HG02642 (cell line): ENCODE data around the gene SLC6A9.
A peak's percentile ranks its signal among the peaks of the same experiment; 100 is the strongest.

Source experiments
- ATAC-seq: cut with Tn5 transposase; IDR thresholded peaks from one replicate; pipeline ENCODE4 v1.9.1; 2021; ENCODE audit warnings: mild to moderate bottlenecking; ENCODE audit not compliant: unreplicated experiment, poor library complexity

The SLC6A9 gene

DNA sequence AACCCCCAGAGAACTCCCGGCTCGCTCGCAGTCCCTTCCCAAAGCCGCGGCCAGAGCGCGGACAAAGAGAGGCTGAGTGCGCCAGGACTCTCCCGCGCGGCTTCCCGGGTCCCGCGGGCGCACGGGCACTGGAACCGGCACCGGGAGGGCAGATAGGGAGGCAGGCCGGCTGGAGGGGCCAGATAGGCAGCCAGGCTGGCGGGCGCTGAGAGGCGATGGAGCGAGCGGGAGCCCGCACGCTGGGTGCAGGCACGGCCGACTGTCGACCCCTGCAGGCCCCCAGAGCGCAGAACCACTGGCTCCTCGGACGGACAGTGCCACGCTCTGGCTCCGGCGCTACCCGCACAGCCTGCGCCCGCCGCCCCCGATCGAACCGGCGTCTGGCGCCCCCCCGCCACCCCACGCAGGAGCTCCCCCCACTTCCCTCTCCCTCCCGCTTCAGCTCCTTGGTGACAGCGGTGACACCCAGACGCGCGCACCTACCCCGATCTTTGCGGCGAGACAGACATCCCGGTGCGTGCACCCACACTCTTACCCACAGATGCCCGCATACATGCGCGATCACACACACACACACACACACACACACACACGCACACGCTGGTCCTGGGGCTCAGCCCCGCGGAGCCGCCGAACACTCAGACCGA lies 534 bp downstream of the SLC6A9 start:
- peak; percentile 36 for ATAC-seq

DNA sequence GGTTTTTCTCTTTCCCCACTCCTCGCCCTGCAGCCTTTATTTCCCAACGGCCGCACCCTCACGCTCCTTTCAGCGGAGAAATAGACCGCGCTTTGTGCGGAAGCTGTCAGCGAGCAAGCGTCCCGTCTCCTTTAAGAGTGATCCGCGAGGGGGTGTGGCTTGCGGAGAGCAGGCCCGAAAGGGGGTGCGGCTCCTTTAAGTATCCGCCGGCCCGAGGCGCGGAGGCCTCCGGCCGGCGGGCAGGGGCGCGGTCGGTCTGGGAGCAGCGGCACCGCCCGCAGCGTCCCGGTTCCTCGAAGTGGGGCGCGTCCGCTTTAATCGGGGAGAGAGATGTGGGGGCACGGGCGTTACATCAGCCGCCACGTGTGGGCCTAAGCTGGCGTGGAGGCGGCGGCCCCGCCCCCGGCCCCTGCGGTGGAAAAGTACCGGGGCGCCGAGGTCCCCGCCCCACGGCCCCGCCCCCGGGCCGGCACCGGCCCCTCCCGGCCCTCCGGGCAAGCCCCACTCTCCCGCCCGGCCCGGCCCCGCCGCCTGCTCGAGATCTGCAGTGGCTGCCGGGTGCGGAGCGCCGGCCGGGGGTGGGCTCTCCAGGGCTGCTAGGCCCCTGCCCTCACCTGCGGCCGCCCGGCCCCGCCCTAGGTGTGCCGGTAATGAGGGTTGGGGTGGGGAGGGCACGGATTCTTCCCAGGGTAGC lies 1.2 kb downstream of the SLC6A9 start:
- peak; percentile 86 for ATAC-seq

DNA sequence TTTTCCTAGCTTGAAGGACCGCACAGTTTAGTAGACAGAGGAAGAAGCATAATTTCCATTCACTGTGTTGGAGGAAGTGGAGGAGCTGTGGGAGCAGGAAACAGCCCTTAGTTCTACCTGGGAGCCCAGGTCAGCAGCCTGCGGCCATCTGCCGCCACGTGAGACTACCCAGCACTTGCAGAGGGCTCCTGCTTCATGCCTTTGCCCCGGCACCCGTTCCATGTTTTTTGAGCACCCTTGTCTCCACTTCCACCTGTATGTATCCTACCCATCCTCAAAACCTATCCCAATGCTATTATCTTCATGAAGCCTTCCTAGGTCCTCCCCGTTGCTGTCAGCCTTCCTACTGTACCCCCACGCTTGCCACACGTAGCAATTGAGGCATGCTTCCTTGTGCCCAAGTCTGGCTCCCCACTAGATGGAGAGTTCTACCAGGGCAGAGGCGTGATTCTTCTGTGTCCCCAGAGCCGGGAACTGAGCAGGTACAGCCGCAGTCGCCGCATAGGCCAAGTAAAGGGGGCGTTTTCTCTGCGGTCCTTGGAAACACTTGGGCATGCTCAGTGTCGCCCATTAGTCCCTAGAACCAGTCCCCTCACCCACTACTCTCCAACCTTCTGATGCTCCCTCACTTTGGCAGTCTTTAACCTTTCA lies 1.9 kb downstream of the SLC6A9 start:
- ATAC-seq, result peak; percentile 19

DNA sequence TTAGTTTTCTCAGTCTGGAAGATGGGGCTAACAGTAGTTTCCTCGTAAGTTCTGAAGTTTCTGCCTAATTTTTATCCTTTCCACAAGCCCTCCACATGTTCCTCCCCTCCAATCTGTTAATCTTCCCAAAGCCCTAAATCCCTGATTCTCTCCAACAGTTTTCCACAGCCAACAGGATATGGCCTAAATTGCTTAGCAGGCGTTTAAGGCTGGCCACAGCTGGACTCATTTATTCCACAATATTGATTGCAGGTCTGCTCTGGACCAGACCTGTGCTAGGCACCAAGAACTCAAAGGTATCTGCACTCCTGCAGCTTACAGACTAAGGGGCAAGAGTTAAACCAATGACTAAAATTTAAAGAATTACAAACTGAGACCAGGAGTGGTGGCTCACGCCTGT lies 3.9 kb downstream of the SLC6A9 start:
- ATAC-seq, result no peak

DNA sequence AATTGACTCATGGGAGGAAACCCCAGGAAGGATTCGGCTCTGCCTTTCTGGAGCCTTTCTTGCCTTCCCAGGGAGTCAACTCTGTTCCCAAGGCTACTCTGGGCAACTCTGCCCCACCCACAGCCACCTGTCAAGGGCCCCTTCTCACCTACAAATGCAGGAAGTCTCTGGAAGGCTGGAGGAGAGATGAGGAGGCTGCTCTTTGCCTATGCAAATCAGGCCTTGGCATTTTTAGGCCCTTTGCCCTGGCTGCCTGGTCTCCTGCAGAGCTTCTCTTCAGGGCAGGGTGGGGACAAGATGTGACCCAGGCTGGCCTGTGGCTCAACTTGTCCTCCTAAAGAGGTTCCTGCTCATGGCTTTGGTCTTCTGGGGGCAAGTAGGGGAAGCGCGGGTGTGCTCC lies 5.4 kb downstream of the SLC6A9 start:
- no peak for ATAC-seq

DNA sequence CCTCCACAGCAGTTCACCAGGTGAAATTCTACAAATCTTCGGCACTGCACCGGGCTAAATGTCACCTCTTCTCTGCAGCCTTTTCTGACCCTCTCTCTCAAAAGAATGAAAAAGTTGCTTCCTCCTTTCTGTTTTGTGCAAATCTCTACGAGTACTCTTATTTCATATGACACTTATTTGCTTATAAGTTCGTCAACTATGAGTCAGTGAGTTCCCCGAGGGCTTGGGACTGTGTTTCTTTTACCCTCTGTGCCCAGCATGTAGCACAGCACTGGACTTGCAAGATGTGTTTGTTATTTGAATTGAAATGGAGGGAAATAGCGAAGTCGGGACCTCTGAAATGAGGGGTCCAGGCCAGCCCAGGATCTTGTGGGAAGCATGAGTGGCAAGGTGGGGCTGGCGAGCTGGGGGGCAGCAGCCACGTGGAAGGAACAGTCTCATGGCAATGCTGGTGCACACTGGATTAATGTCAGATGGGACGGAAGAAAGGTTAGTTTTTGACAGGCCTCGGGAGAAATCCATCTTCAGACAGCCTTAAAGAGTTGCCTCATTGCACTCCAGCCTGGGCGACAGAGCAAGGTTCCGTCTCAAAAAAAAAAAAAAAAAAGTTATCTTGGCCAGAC lies 6.2 kb downstream of the SLC6A9 start:
- ATAC-seq, result no peak

DNA sequence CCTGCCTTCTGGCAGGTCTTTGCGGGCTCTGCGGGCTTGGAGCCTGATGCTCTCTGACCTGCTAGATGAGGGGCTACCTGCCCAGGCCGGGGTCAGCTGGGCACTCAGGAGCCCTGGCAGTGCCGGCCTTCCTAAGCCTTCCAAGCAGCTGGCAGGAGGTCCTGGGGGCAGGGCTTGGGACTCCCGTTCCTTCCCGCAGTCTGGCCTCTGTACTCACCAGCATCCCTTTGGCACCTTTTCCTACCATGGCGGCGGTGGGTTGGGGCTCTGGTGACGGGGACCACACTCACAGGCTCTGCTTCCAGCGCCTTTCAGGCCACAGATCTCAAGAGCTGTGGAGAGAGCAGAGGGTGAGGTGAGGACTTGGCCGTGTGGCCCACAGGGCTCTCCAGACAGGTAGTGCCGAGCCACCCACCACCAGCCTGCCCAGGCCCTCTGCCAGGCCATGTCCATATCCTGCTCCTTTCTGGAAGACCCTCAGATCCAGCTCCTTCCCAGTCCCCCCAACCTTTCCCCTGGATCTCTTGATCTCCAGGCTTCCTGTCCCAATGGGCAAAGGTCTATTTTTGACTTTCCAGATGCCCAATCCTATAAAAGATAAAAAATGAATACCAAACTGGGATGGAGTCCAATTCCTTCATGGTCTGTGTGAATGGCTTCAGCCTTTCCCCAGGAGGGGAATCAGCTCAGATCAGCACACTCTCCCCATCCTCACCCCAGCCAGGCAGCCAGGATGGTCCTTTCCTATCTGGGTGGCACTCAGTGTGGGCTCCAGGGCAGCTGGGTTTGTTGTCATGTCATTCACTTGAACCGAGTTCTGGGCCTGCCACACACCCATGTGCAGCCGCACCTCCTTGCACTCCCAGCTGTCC lies 7.0 kb downstream of the SLC6A9 start:
- ATAC-seq, result no peak

DNA sequence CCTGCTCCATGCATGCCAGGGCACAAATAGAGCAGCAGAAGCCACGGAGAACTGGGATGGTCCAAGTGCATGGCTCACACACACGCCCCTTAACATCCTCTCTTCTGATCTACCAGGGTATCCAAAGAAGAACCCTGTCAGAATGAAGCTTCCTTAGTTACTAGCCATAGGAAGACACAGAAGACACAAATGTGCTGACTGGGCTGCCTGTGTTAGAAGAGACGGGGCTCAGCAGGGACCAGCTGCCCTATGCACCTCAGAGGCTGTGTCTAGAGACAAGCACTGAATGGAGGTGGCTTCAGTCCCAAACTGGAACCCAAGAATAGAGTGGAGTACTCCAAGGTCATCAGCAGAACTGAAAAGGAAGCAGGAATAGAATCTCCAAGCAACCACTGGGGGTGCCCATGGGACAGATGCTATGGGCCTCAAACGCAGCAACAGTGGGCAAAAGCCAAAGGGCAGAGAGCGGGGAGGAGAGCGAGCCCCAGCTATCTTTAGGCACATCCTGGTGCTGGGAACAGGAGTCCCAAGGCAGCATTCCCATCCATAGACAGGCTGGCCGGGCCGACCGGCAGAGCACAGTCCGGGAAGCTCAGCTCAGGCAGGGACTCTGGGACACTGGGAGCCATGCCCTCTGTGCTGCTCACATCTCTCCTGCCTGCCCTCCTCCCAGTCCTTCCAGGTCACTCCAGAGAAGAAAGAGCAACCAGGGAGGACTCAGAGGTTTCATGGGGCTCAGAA lies 9.5 kb downstream of the SLC6A9 start:
- no peak for ATAC-seq

DNA sequence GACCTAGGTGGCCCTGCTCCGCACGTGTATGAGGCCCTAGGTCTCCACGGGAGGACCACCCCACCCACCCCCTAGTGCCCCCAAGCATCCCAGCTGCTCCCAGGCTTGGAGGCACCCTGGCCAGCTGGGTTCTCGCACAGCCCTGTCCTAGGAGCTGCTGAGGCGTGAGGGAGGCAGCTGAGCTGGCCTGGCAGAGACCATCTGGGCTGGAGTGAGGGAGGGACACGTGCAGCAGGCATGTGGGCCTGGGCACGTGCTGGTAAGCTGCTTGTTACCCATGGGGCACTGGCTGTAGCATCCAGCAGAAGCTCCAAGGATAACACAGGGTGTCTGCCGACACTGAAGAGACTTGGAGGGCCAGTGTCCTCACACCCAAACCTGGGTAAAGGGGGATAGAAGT lies 10.1 kb downstream of the SLC6A9 start:
- ATAC-seq, result no peak

DNA sequence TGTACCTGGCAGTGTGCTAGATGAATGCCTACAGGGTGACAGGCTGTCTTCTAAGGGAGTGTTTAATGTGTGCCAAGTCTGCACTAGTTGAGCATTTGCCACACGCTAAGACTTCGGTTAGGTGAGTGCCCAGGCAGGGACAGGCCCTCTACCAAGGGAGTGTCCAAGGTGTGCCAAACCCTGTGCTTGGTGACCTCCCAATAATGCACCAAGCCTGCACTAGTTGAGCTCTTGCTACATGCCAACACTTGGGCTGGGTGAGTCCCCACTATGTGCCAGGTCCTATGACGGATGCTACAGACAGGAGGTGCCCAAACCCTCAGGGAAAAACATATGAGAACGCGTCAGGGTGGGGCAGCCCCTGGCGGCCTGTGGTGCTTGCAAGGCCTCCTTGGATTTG lies 10.8 kb downstream of the SLC6A9 start:
- ATAC-seq, result no peak

DNA sequence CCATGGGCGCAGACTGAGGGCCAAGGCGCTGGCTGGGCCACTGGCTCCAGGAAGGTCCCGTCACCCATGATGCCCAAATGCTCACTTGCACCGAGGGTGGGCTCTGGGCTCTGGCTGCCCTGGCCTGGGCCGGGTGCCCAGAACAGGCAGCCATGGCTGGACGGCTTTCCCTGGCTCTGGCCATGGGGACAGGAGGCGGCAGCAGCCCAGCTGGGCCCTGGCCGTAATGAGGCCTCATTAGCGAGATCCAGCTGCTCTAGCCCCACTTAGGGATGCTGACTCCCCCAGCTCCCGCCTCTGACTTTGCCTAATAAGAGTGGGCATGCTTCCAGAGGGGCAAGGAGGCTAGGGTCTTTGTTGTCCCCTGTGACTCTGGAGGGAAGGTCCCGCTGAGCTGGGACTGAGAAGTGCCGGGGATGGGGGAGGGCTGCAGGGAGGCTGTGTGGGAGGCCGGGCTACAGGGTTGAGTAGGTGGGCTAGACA lies 11.8 kb downstream of the SLC6A9 start:
- no peak for ATAC-seq

DNA sequence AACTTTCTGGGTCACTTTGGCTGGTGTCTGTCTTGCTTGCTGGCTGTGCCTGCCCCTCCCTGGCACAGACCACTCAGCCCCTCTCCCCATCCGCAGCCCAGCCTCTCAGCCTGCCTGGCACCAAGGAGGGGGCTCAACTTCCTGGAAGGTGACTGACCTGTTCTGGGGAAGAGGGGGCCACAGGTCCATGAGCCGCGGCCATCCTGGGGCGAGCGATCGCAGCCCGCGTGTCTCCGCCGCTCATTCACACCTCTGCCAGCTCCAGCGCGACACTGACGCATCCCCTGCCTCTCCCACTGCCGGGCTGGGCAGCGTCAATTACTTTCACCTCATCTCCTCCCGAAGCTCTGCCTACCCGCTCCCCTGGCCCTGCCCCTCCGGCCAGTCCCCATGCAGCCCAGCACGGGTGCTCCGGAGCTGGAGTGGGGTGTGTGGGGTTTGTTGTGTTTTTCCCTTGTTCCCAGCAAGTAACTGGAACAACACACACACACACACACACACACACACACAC lies 14.3 kb downstream of the SLC6A9 start:
- ATAC-seq, result no peak

DNA sequence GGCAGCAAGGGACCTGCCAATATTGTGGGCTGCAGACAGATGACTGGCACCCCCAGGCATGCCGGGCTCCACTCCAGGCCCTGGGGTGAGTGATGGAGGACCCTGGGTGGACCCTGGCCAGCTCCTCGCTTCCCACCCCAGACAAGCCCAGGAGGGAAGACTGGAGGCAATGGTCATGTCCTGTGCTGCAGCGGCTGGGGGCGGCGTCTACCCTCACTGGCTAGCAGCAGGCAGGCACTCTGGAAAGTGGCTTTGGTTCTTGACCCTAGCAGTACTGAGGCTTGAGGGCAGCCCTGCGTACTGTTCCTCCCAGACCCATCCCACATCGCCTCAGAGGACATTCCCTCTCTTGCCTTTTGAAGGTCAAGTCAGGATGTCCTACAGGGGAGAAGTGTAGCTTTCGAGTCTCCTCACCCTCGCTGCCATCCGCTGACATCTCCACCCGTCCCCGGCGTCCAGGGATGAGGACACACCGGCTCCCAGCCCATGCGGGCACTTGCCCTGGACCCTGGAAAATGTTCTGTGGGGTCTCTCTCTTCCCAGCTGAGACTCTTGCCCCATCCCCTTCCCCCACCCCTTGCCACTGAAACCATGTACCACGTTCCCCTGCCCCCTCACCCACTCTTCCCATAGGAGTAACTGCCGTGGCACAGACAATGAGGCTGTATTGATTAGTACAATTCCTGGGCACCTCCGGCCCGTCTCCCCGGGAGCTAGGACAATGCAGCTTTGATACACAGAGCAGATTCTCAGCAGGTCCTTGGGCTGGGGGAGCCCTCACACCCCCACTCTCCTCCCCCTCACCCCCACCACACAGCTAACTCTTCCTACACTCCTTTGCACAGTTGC lies 15.0 kb downstream of the SLC6A9 start:
- ATAC-seq, result no peak

DNA sequence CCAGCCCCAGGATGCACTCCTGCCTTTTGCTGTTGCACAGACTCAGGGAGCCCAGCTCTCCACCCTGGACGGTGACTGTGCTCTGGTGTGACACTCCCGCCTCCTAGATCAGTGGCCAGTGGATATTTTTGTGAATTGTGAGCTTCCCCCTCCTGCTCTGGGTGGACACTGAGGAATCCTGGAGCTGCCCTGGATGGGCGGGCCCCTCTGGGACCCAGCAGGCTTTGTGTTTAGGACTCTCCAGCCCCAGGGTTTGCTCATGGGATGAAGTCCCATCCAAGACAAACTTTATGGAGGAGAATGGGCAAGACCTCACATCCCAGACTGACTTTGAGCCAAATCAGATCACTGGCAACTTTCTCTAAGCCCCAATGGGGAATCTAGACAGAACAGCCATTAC lies 16.1 kb downstream of the SLC6A9 start:
- ATAC-seq, result no peak

DNA sequence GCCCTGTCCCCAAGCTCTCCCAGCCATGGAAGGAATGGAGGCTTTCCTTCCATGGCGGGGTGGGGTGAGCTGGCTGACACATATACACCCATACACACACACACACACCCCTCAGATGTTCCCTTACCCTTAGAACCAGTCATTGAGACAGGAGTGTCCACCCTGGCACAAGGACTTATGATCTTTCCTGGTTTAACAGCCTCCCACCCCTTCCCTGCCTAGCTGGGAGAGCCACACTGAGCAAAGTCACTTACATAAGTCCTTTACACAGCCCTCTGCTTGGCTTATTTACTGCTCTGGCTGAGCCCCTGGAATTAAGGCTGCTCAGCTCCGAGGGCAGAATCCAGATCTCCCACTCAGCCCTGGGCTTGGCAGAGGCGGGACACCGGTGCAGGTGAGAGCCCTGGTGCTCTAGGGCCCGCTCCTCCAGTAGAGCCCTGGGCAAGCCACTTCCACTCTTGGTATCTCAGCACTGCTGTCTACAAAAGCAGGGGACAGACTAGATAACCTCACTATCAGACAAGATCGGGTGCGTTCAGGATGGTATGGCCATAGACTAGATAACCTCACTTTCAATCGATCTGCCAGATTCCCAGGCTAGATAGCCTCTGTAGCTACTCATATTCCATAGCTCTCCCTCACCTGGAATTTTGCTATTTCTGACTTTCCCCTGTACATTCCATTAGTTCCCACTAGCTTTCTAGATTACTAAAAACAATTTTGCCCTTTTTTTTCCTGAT lies 16.7 kb downstream of the SLC6A9 start:
- no peak for ATAC-seq

DNA sequence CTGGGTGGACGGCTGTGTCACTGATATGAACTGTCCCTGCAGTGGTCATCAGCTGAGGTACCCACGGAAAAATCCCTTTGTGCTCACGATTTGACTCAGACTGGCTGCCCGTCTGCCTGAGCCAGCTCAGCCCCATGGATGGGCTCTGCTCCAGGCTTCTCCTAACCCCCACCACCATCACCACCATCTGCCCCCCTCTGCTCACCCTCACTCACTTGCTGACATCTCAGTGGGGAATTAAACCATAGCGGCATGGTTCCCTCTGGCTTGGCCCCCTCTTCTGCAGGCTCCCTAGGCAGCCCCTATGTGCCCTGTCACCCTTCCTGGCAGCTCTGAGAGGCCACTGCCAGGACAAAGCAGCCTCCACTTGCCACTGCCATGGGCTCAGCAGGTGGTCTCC lies 17.3 kb downstream of the SLC6A9 start:
- no peak for ATAC-seq

DNA sequence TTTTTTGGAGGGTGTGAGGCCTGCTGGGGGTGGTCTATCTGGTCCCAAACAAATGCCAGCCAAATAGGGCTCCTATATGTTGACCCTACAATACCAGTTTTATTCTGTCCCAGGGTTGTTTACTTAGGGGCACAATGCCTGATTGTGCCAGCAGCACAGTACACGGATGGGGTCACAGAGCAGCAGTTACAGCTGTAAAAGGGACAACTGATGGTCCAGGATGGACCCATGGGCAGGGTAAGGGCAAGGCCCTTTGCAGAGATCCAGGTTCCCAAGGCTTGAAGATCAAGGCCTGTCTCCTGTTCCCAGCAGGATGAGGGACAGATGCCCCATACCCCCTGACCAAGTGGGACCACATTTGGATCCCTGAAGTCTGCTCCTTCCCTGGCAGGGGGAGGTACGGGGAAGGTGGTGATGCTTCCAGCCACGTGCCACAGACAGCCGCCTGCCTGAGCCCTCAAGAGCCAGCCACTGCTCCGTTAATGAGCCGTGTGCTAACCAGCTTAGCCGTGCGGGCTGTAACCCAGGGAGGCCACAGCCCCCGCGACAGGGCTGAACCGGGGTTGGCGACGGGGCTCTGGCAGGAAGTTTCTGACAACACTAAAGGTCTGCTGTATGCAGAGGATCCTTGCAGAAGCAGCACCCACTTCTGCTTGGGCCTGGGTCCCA lies 18.2 kb downstream of the SLC6A9 start:
- no peak for ATAC-seq
